HepG2 (cell line): ENCODE measurements around the gene PAFAH1B2. TPM values are rescaled to one million over a fixed set of nuclear protein-coding genes. Genes with fewer than 3 reads are reported as not detected.
"Not testable (repeated sequence)": the region's sequence is repeated elsewhere in the genome, so short reads cannot be mapped to it uniquely, and the experiment has no call there.

ENCODE experiments used
- ATAC-seq: fragments of 200-7000 bp; cut with Tn5 transposase; 3 replicates; pipeline ENCODE4 v1.9.1; 2020; ENCODE audit warnings: mild to moderate bottlenecking, moderate library complexity
- BruUV-seq: library from RNA; stranded (reverse); fragments of 400-500 nt; replicated peaks from 2 replicates; lab custom pipeline; 2021; lab: Mats Ljungman, UMichigan
- CTCF ChIA-PET: fragments of 300-600 bp; formaldehyde crosslinking; extraction: SDS; loops from one replicate; lab custom pipeline; 2021; ENCODE audit warnings: low total read pairs, inconsistent platforms, low intra/inter-chr PET ratio; lab: Yijun Ruan, JAX
- POLR2A ChIA-PET: fragments of 350-600 bp; sonication (Branson Sonifier 250); formaldehyde crosslinking; loops from one replicate; lab custom pipeline; 2020; ENCODE audit warnings: antibody characterized with exemption, inconsistent platforms; lab: Yijun Ruan, JAX
- DNase-seq: peaks from one replicate; pipeline ENCODE4 v3.0.0-alpha.2; 2015; ENCODE audit warnings: low spot score
- FAIRE-seq: peaks from 3 replicates; lab custom pipeline; 2011; peaks lifted over from hg19 to GRCh38; lab: Jason Lieb, UNC
- H2AFZ ChIP-seq: one replicate; pipeline ENCODE4 v1.6.1; 2011; ENCODE audit warnings: low read length, inconsistent platforms
- H3K27ac ChIP-seq: fragments of 300-600 bp; 3 replicates; pipeline ENCODE4 v1.8.0; 2011; ENCODE audit warnings: mixed run types, mild to moderate bottlenecking, mixed read lengths, low read length, inconsistent platforms; ENCODE audit not compliant: insufficient read depth; ENCODE audit errors: extremely low read length
- H3K27me3 ChIP-seq, 2 experiments: fragments of 200-600 bp in 1 of 2; 2 replicates in 1 of 2; 3 replicates in 1 of 2; pipeline versions ENCODE4 v1.6.0 to v1.8.0; 2011; ENCODE audit warnings: low read length in 2 of 2, mild to moderate bottlenecking in 2 of 2, moderate library complexity in 2 of 2, inconsistent platforms in 1 of 2; ENCODE audit not compliant: insufficient read depth in 2 of 2, control insufficient read depth in 1 of 2
- H3K36me3 ChIP-seq, 2 experiments: fragments of 200-600 bp in 1 of 2; replicated peaks in 1 of 2; 2 replicates in 1 of 2; 3 replicates in 1 of 2; pipeline versions ENCODE4 v1.5.1 to v1.8.0; 2011; ENCODE audit warnings: low read length in 2 of 2, inconsistent platforms in 1 of 2; ENCODE audit not compliant: insufficient read depth in 2 of 2, control insufficient read depth in 1 of 2
- H3K4me1 ChIP-seq: 2 replicates; pipeline ENCODE4 v1.5.1; 2012; ENCODE audit warnings: low read length, inconsistent platforms; ENCODE audit not compliant: insufficient read depth
- H3K4me2 ChIP-seq: 2 replicates; pipeline ENCODE4 v1.6.0; 2011; ENCODE audit warnings: low read depth, low read length, inconsistent platforms
- H3K4me3 ChIP-seq, 3 experiments: fragments of 200-600 bp in 1 of 3; sonication (generic), shearing (Covaris generic) in 1 of 3; replicated peaks in 1 of 3; 2 replicates each; pipeline ENCODE4 v1.5.1; 2011 to 2016; ENCODE audit warnings: low read length in 3 of 3, inconsistent platforms in 2 of 3, low read depth in 2 of 3, mild to moderate bottlenecking in 2 of 3, control low read depth in 1 of 3, mixed read lengths in 1 of 3; ENCODE audit not compliant: insufficient read depth in 1 of 3
- H3K79me2 ChIP-seq: one replicate; pipeline ENCODE4 v1.6.1; 2011; ENCODE audit warnings: low read length, inconsistent platforms; ENCODE audit not compliant: insufficient read depth
- H3K9ac ChIP-seq: 2 replicates; pipeline ENCODE4 v1.6.0; 2011; ENCODE audit warnings: mild to moderate bottlenecking, low read depth, low read length, inconsistent platforms; ENCODE audit not compliant: insufficient read depth
- H3K9me3 ChIP-seq: 2 replicates; pipeline ENCODE4 v1.5.1; 2012; ENCODE audit warnings: mild to moderate bottlenecking, low read length
- H4K20me1 ChIP-seq: 2 replicates; pipeline ENCODE4 v1.6.0; 2011; ENCODE audit warnings: inconsistent platforms, mild to moderate bottlenecking, low read length, moderate library complexity; ENCODE audit not compliant: insufficient read depth
- CEBPZ ChIP-seq: IDR thresholded peaks from 2 replicates; pipeline ENCODE4 v1.6.1; 2012; ENCODE audit warnings: low read length, improper control_type of control experiment
- TBX3 ChIP-seq: fragments of 450-650 bp; IDR thresholded peaks from 2 replicates; pipeline ENCODE4 v1.6.1; 2017; ENCODE audit warnings: antibody characterized with exemption, mild to moderate bottlenecking, inconsistent platforms, borderline replicate concordance
- ZBTB14 ChIP-seq: sonication (generic); formaldehyde crosslinking; IDR thresholded peaks from 2 replicates; pipeline ENCODE4 v1.4.0; 2020; ENCODE audit warnings: missing genetic modification reagents
- ZNF407 ChIP-seq: sonication (generic); formaldehyde crosslinking; IDR thresholded peaks from one replicate; pipeline ENCODE4 v1.5.1; 2020; ENCODE audit warnings: mild to moderate bottlenecking, missing genetic modification reagents; ENCODE audit errors: not compliant biosample characterization
- ZNF614 ChIP-seq: IDR thresholded peaks from 2 replicates; pipeline ENCODE4 v1.6.1; 2018; ENCODE audit warnings: missing biosample characterization, missing genetic modification reagents, inconsistent platforms, borderline replicate concordance
- WGBS: methylation state at CpG from one replicate; pipeline ENCODE4 v1.1.6; 2017; ENCODE audit warnings: low lambda C conversion rate; 5-methylcytosine and 5-hydroxymethylcytosine counted together
- in situ Hi-C: cut with HindIII; loops from 2 replicates; pipeline ENCODE4 v1.10.0; 2017; ENCODE audit warnings: low pct_unique_long_range_greater_than_20kb; ENCODE audit not compliant: extremely low pct_ligation_motif_present
- intact Hi-C: fragments of 100-400 bp; cut with micrococcal nuclease; formaldehyde crosslinking; loops from one replicate; pipeline ENCODE4 v1.10.0; 2022; ENCODE audit not compliant: unreplicated experiment
- polyA plus RNA-seq, 8 experiments: library from polyadenylated mRNA; depleted of rRNA in 3 of 8; stranded (reverse) in 7 of 8; unstranded in 1 of 8; fragments of >200 nt; fragmentation: Illumina TruSeq in 4 of 8; extraction: Trizol in 4 of 8; gene quantifications; 2 replicates each; pipeline versions ENCODE4 v1.2.1 to v1.2.3, GENCODE V29; 2011 to 2016; ENCODE audit warnings: low read depth in 4 of 8, missing spikeins in 1 of 8, mixed read lengths in 1 of 8; ENCODE audit not compliant: insufficient read depth in 1 of 8
- total RNA-seq, 5 experiments: library from RNA; depleted of rRNA; stranded (reverse); fragments of >200 nt; fragmentation: Illumina TruSeq; extraction: Trizol; gene quantifications; 2 replicates each; pipeline ENCODE4 v1.2.3, GENCODE V29; 2016; ENCODE audit warnings: low read depth in 1 of 5

Gene PAFAH1B2
- total and polyA plus RNA-seq, 2 of the 13 experiments (the other 11 are each of a cell fraction or from before 2014, with no cell fraction given): 28.8 to 104 TPM

- TF ChIP-seq ZNF407 (no peak), ZNF614 (no peak), TBX3 (no peak), CEBPZ (no peak), ZBTB14 (CRISPR knock-in tag) (no peak)
- TF ChIP-seq, all 625 proteins: peak for 0
These were observed 38.5 kb downstream of the PAFAH1B2 start (continued) for GRCh38 chr11:117182551-117182935.

- POLR2A ChIA-PET: not testable (repeated sequence)
- WGBS: 95% methylated on average over 13 of the region's 13 CpGs
These were observed 39.1 kb downstream of the PAFAH1B2 start for GRCh38 chr11:117183178-117183577.

More at GRCh38 chr11:117183178-117183577, 39.1 kb downstream of the PAFAH1B2 start:
- H3K9ac ChIP-seq, DNase-seq, FAIRE-seq, H3K27ac ChIP-seq, ATAC-seq, H3K27me3 ChIP-seq, H2AFZ ChIP-seq, intact Hi-C loops, H3K79me2 ChIP-seq, H3K9me3 ChIP-seq, H3K4me3 ChIP-seq, H3K4me2 ChIP-seq, H4K20me1 ChIP-seq, BruUV-seq: not testable (repeated sequence)
- CTCF ChIA-PET: interaction anchor here (1.3 kb wide), 1 partner anchor 43 kb away, joined by 3 read pairs; no protein-coding TSS in a partner anchor
- in situ Hi-C loops: loop anchor here (5.0 kb wide), 1 partner anchor 39 kb away; no protein-coding TSS in a partner anchor
- H3K4me1 ChIP-seq: peaks cover 34% of the 10 kb centered on the region
- peaks cover 6 to 12% of the 10 kb centered on the region in 2 experiments; a peak in 4 of 5 replicates for H3K36me3 ChIP-seq
